Measurements from ENCODE around the gene HOXD9.

- TF ChIP-seq CTCF (conservative IDR thresholded peaks at IDR 0.05; ENCODE audit: low read length) (no peak), EZH2phosphoT487 (IDR thresholded peaks at IDR 0.05; ENCODE audit: borderline replicate concordance, low read depth, low read length) (no peak)
These were observed 30.0 kb upstream of the HOXD9 start, which contains the start of gene HOXD13 for GRCh38 chr2:176092270-176093144.
